H1 (cell line): ENCODE data around the gene FHIT. TPM values are rescaled to one million over a fixed set of nuclear protein-coding genes. Genes with fewer than 3 reads are reported as not detected.

ENCODE experiments used
- CTCF ChIA-PET: fragments of 300-600 bp; sonication (Branson Sonifier 250); formaldehyde crosslinking; loops from one replicate; lab custom pipeline; 2021; ENCODE audit not compliant: partially characterized antibody; lab: Charles Lee
- POLR2A ChIA-PET: fragments of 300-600 bp; sonication (Branson Sonifier 250); formaldehyde crosslinking; loops from one replicate; lab custom pipeline; 2021; ENCODE audit warnings: inconsistent platforms; ENCODE audit not compliant: partially characterized antibody; lab: Charles Lee
- DNase-seq, 2 experiments: peaks; one replicate each; pipeline versions ENCODE4 v3.0.0 to v3.0.0-alpha.2; 2010 to 2022; ENCODE audit warnings: low spot score in 2 of 2, low read depth in 1 of 2, mixed read lengths in 1 of 2
- FAIRE-seq: peaks from 2 replicates; lab custom pipeline; 2011; peaks lifted over from hg19 to GRCh38; lab: Jason Lieb, UNC
- H2AFZ ChIP-seq: 2 replicates; pipeline ENCODE4 v1.8.1; 2012; ENCODE audit warnings: low read length, inconsistent platforms
- H2AK5ac ChIP-seq: 2 replicates; pipeline ENCODE4 v1.6.1; 2013; ENCODE audit warnings: low read depth, low read length
- H2BK120ac ChIP-seq: replicated peaks from 2 replicates; pipeline ENCODE3; 2013; ENCODE audit warnings: low read depth, low read length, inconsistent platforms
- H2BK12ac ChIP-seq: 2 replicates; pipeline ENCODE4 v1.6.1; 2013; ENCODE audit warnings: low read depth, low read length
- H2BK15ac ChIP-seq: 2 replicates; pipeline ENCODE4 v1.6.1; 2013; ENCODE audit warnings: low read length
- H2BK20ac ChIP-seq: 2 replicates; pipeline ENCODE4 v1.6.1; 2013; ENCODE audit warnings: low read length
- H2BK5ac ChIP-seq: 2 replicates; pipeline ENCODE4 v1.6.1; 2013; ENCODE audit warnings: low read depth, low read length
- H3K14ac ChIP-seq: 2 replicates; pipeline ENCODE4 v1.6.1; 2013; ENCODE audit warnings: inconsistent platforms; ENCODE audit not compliant: insufficient read length
- H3K18ac ChIP-seq: 2 replicates; pipeline ENCODE4 v1.6.1; 2013; ENCODE audit warnings: low read length; ENCODE audit errors: extremely low read depth
- H3K23ac ChIP-seq: 2 replicates; pipeline ENCODE4 v1.6.1; 2013; ENCODE audit warnings: inconsistent platforms; ENCODE audit not compliant: insufficient read length
- H3K23me2 ChIP-seq: 2 replicates; pipeline ENCODE4 v1.6.1; 2013; ENCODE audit warnings: low read depth, low read length
- H3K27ac ChIP-seq: 2 replicates; pipeline ENCODE4 v1.6.1; 2011; ENCODE audit warnings: low read depth, low read length, inconsistent platforms
- H3K27me3 ChIP-seq, 4 experiments: replicated peaks in 1 of 4; 1 replicate in 1 of 4; 2 replicates in 3 of 4; pipeline versions ENCODE4 v1.6.1 to v1.8.1; 2011 to 2013; ENCODE audit warnings: low read length in 3 of 4, mild to moderate bottlenecking in 3 of 4, inconsistent platforms in 2 of 4, mixed read lengths in 2 of 4, moderate library complexity in 1 of 4; ENCODE audit not compliant: control insufficient read depth in 3 of 4, insufficient read depth in 3 of 4; ENCODE audit errors: extremely low read depth in 1 of 4
- H3K36me3 ChIP-seq, 4 experiments: 2 replicates each; pipeline versions ENCODE4 v1.6.1 to v1.8.1; 2011 to 2013; ENCODE audit warnings: mild to moderate bottlenecking in 4 of 4, low read length in 3 of 4, moderate library complexity in 2 of 4, control low read depth in 1 of 4, inconsistent platforms in 1 of 4; ENCODE audit not compliant: insufficient read depth in 4 of 4, control insufficient read depth in 2 of 4
- H3K4ac ChIP-seq: replicated peaks from 2 replicates; pipeline ENCODE3; 2013; ENCODE audit warnings: low read length, low read depth, mixed read lengths, inconsistent platforms; ENCODE audit not compliant: insufficient read length
- H3K4me1 ChIP-seq, 4 experiments: replicated peaks in 1 of 4; 1 replicate in 1 of 4; 2 replicates in 3 of 4; pipeline versions ENCODE4 v1.6.1 to v1.8.1; 2011 to 2013; ENCODE audit warnings: low read length in 3 of 4, inconsistent platforms in 2 of 4, mixed read lengths in 1 of 4; ENCODE audit not compliant: insufficient read depth in 4 of 4, control insufficient read depth in 3 of 4
- H3K4me2 ChIP-seq, 2 experiments: 2 replicates each; pipeline versions ENCODE4 v1.6.1 to v1.8.1; 2011 to 2013; ENCODE audit warnings: low read depth in 2 of 2, low read length in 2 of 2, control low read depth in 1 of 2, inconsistent platforms in 1 of 2, mild to moderate bottlenecking in 1 of 2; ENCODE audit not compliant: insufficient read depth in 1 of 2
- H3K4me3 ChIP-seq, 4 experiments: fragments of 200-600, 300-600 bp in 1 of 4; sonication (generic), shearing (Covaris generic), sonication (Bioruptor Twin) in 1 of 4; 2 replicates each; pipeline versions ENCODE4 v1.5.1 to v1.8.1; 2011 to 2016; ENCODE audit warnings: low read length in 4 of 4, low read depth in 3 of 4, control low read depth in 2 of 4, inconsistent platforms in 2 of 4, mild to moderate bottlenecking in 2 of 4, mixed read lengths in 1 of 4, moderate library complexity in 1 of 4; ENCODE audit not compliant: insufficient read depth in 2 of 4; ENCODE audit errors: extremely low read depth in 1 of 4
- H3K56ac ChIP-seq: replicated peaks from 2 replicates; pipeline ENCODE3; 2013; ENCODE audit warnings: low read depth, mild to moderate bottlenecking, mixed read lengths, low read length, inconsistent platforms; ENCODE audit not compliant: insufficient read length
- H3K79me1 ChIP-seq: 2 replicates; pipeline ENCODE4 v1.6.1; 2013; ENCODE audit warnings: low read depth, low read length, control low read depth
- H3K79me2 ChIP-seq, 2 experiments: 2 replicates each; pipeline versions ENCODE4 v1.6.1 to v1.8.1; 2012 to 2013; ENCODE audit warnings: low read length in 2 of 2, mild to moderate bottlenecking in 2 of 2, inconsistent platforms in 1 of 2; ENCODE audit not compliant: insufficient read depth in 2 of 2, control insufficient read depth in 1 of 2
- H3K9ac ChIP-seq, 4 experiments: replicated peaks in 1 of 4; 1 replicate in 1 of 4; 2 replicates in 3 of 4; pipeline versions ENCODE4 v1.6.1 to v1.8.1; 2011 to 2013; ENCODE audit warnings: low read depth in 3 of 4, low read length in 3 of 4, control low read depth in 2 of 4, mild to moderate bottlenecking in 2 of 4, moderate library complexity in 2 of 4, inconsistent platforms in 1 of 4; ENCODE audit errors: extremely low read depth in 1 of 4
- H3K9me3 ChIP-seq, 2 experiments: 2 replicates each; pipeline versions ENCODE4 v1.6.1 to v1.8.1; 2012 to 2013; ENCODE audit warnings: mild to moderate bottlenecking in 2 of 2, moderate library complexity in 2 of 2, control low read depth in 1 of 2, inconsistent platforms in 1 of 2, low read depth in 1 of 2, low read length in 1 of 2, mixed read lengths in 1 of 2; ENCODE audit not compliant: insufficient read depth in 2 of 2
- H4K20me1 ChIP-seq, 2 experiments: replicated peaks in 1 of 2; 2 replicates each; pipeline versions ENCODE3 to v1.8.1; 2011 to 2013; ENCODE audit warnings: inconsistent platforms in 2 of 2, low read length in 2 of 2, mild to moderate bottlenecking in 1 of 2; ENCODE audit not compliant: insufficient read depth in 2 of 2, control insufficient read depth in 1 of 2
- H4K5ac ChIP-seq: 2 replicates; pipeline ENCODE4 v1.6.1; 2013; ENCODE audit warnings: low read length, low read depth, mixed read lengths, inconsistent platforms; ENCODE audit not compliant: insufficient read length
- H4K8ac ChIP-seq: 2 replicates; pipeline ENCODE4 v1.8.0; 2013; ENCODE audit warnings: mild to moderate bottlenecking, moderate library complexity, low read length, inconsistent platforms; ENCODE audit not compliant: insufficient read depth; ENCODE audit errors: extremely low read depth
- H4K91ac ChIP-seq: replicated peaks from 2 replicates; pipeline ENCODE3; 2013; ENCODE audit warnings: low read length, mixed read lengths, inconsistent platforms; ENCODE audit not compliant: insufficient read length
- ASH2L ChIP-seq: fragments of 200-600, 300-600 bp; sonication (generic); IDR thresholded peaks from one replicate; pipeline ENCODE4 v1.7.1; 2017; ENCODE audit warnings: low read length
- CEBPB ChIP-seq: IDR thresholded peaks from 2 replicates; pipeline ENCODE4 v1.6.1; 2012; ENCODE audit warnings: low read depth, low read length
- CHD1 ChIP-seq: IDR thresholded peaks from 2 replicates; pipeline ENCODE4 v1.6.1; 2012; ENCODE audit warnings: low read depth, low read length, improper control_type of control experiment
- CHD2 ChIP-seq: IDR thresholded peaks from 2 replicates; pipeline ENCODE4 v1.6.1; 2012; ENCODE audit warnings: low read length, improper control_type of control experiment
- EGR1 ChIP-seq: IDR thresholded peaks from 2 replicates; pipeline ENCODE4 v1.6.1; 2011; ENCODE audit warnings: low read depth, low read length, borderline replicate concordance
- FOSL1 ChIP-seq: IDR thresholded peaks from 2 replicates; pipeline ENCODE4 v1.6.1; 2011; ENCODE audit warnings: mild to moderate bottlenecking, low read depth, low read length, moderate library complexity; ENCODE audit not compliant: insufficient read depth
- HDAC6 ChIP-seq: IDR thresholded peaks from one replicate; pipeline ENCODE4 v1.7.1; 2012; ENCODE audit warnings: low read depth, mild to moderate bottlenecking, inconsistent platforms, low read length, moderate library complexity
- KDM4A ChIP-seq: IDR thresholded peaks from one replicate; pipeline ENCODE4 v1.7.1; 2012; ENCODE audit warnings: low read depth, mild to moderate bottlenecking, moderate library complexity, low read length, inconsistent platforms; ENCODE audit not compliant: severe bottlenecking
- RAD21 ChIP-seq, 2 experiments: IDR thresholded peaks in 1 of 2; conservative IDR thresholded peaks in 1 of 2; 2 replicates each; pipeline ENCODE4 v1.6.1; 2011; ENCODE audit warnings: low read depth in 2 of 2, low read length in 2 of 2, improper control_type of control experiment in 1 of 2, inconsistent platforms in 1 of 2, mild to moderate bottlenecking in 1 of 2, moderate library complexity in 1 of 2
- SIN3A ChIP-seq, 2 experiments: IDR thresholded peaks in 1 of 2; conservative IDR thresholded peaks in 1 of 2; 2 replicates each; pipeline ENCODE4 v1.6.1; 2011 to 2012; ENCODE audit warnings: low read length in 2 of 2, improper control_type of control experiment in 1 of 2, low read depth in 1 of 2, mild to moderate bottlenecking in 1 of 2
- SP1 ChIP-seq: IDR thresholded peaks from 2 replicates; pipeline ENCODE4 v1.6.1; 2011; ENCODE audit warnings: low read depth, low read length
- SP2 ChIP-seq: IDR thresholded peaks from 2 replicates; pipeline ENCODE4 v1.6.1; 2012; ENCODE audit warnings: mild to moderate bottlenecking, low read length, inconsistent platforms
- SRF ChIP-seq: IDR thresholded peaks from 2 replicates; pipeline ENCODE4 v1.6.1; 2011; ENCODE audit warnings: mild to moderate bottlenecking, low read depth, low read length, moderate library complexity
- TAF1 ChIP-seq: IDR thresholded peaks from 2 replicates; pipeline ENCODE4 v1.6.1; 2011; ENCODE audit warnings: mild to moderate bottlenecking, low read depth, low read length
- TAF7 ChIP-seq: optimal IDR thresholded peaks from 2 replicates; pipeline ENCODE3; 2011; ENCODE audit warnings: low read depth, mild to moderate bottlenecking, inconsistent platforms, low read length, moderate library complexity, borderline replicate concordance
- WGBS, 2 experiments: shearing (Covaris generic) in 1 of 2; methylation state at CpG; one replicate each; pipeline versions ENCODE4 v1.1.6 to v1.1.7; 2013 to 2015; ENCODE audit warnings: low lambda C conversion rate in 2 of 2, mixed read lengths in 2 of 2, inconsistent platforms in 1 of 2, low coverage in 1 of 2, missing lambda C conversion rate in 1 of 2; ENCODE audit not compliant: insufficient replicate concordance in 2 of 2, insufficient coverage in 1 of 2, insufficient read length in 1 of 2; ENCODE audit errors: extremely low coverage in 1 of 2, missing lambda C conversion rate in 1 of 2; 5-methylcytosine and 5-hydroxymethylcytosine counted together
- polyA plus RNA-seq, 7 experiments: library from polyadenylated mRNA; depleted of rRNA in 3 of 7; stranded (reverse) in 5 of 7; unstranded in 2 of 7; fragments of >200 nt in 5 of 7; fragments of 200-250 nt in 2 of 7; gene quantifications; 1 replicate in 5 of 7; 2 replicates in 1 of 7; 4 replicates in 1 of 7; pipeline versions ENCODE4 v1.2.1 to v1.2.3, GENCODE V29; 2011 to 2013; ENCODE audit warnings: missing spikeins in 2 of 7, mixed read lengths in 2 of 7
- total RNA-seq: library from RNA; stranded (reverse); fragmentation: NEBNext Ultra II Directional; extraction: Animal tissue kit (Norgen Biotek cat#: 25700); gene quantifications from 2 replicates; pipeline ENCODE4 v1.2.1, GENCODE V29; 2021

Gene FHIT
- total and polyA plus RNA-seq, 2 of the 8 experiments (the other 6 are each of a cell fraction or from before 2014, with no cell fraction given) = 1.2 to 3.2 TPM

DNA sequence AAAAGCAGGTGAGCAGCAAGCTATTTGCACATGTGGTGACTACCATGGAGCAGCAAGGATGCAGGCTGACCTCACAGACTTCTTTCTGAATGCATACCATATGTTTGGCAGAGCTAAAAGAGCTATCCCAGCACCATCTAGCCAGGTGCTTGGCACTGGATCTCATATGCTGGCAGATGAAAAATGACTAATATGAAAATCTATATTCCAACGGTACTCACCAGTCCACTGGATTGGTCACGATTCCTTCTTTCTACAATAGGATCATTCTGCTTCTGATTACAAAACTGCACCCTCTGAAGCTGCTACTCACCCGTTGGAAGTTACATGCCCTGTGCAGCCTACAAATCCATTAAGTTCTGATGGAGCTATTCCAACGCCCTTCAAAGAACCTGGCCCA, 1487.1 kb downstream of the FHIT start:
- Histone ChIP-seq H3K18ac (no peak overlapping the region), H3K23ac (no peak overlapping the region), H2BK12ac (no peak overlapping the region), H4K91ac (no peak overlapping the region), H4K20me1 (no peaks in the 10 kb centered on the region), H4K8ac (no peak overlapping the region), H3K36me3 (no peaks in the 10 kb centered on the region), H3K4me2 (no peak overlapping the region), H4K5ac (no peak overlapping the region), H3K23me2 (no peaks in the 10 kb centered on the region), H3K4me1 (no peaks in the 10 kb centered on the region), H3K4ac (no peak overlapping the region), H3K9me3 (no peaks in the 10 kb centered on the region), H3K9ac (no peak overlapping the region), H2BK120ac (no peak overlapping the region), H3K79me1 (no peaks in the 10 kb centered on the region), H2AK5ac (no peak overlapping the region), H2BK20ac (no peak overlapping the region), H2BK5ac (no peak overlapping the region), H2AFZ (no peak overlapping the region), H3K4me3 (no peak overlapping the region), H3K56ac (no peak overlapping the region), H3K27me3 (no peaks in the 10 kb centered on the region; a peak in 1 of 7 replicates), H3K79me2 (no peaks in the 10 kb centered on the region), H3K14ac (no peak overlapping the region), H2BK15ac (no peak overlapping the region), H3K27ac (no peak overlapping the region)
- ChIA-PET POLR2A (interaction anchor here (1.3 kb wide), 1 partner anchor 8 kb away, joined by 5 read pairs; no protein-coding TSS in a partner anchor), CTCF (interaction anchor here (0.6 to 1.0 kb wide), 2 partner anchors 9 to 348 kb away, joined by 3 read pairs; no protein-coding TSS in a partner anchor)
- no peak for TF ChIP-seq TAF7
- no peak for TF ChIP-seq CHD1
- TF ChIP-seq CEBPB = no peak
- TF ChIP-seq SP2 = no peak
- no peak for TF ChIP-seq SP1
- no peak for TF ChIP-seq CHD2
- TF ChIP-seq SRF = no peak
- no peak for TF ChIP-seq RAD21 (IDR thresholded peaks at IDR 0.05 in 1 of 2, conservative IDR thresholded peaks at IDR 0.05 in 1 of 2; ENCODE audit: low read depth in 2 of 2, low read length in 2 of 2)
- TF ChIP-seq ASH2L = no peak
- no peak for TF ChIP-seq FOSL1
- no peak for TF ChIP-seq EGR1
- TF ChIP-seq SIN3A (conservative IDR thresholded peaks at IDR 0.05 in 1 of 2, IDR thresholded peaks at IDR 0.05 in 1 of 2; ENCODE audit: low read depth in 1 of 2, low read length in 2 of 2) = no peak
- no peak for TF ChIP-seq TAF1
- TF ChIP-seq KDM4A = no peak
- TF ChIP-seq HDAC6 = no peak
- no peak for DNase-seq
- WGBS, 2 experiments = 92% methylated on average over 4 of the region's 4 CpGs; no CpG with 5 or more reads in 1 of the 2 experiments
- FAIRE-seq = no peak
